IMR-90 (cell line): ENCODE data around the gene H2BK1. TPM values are rescaled to one million over a fixed set of nuclear protein-coding genes. Genes with fewer than 3 reads are reported as not detected.

Experiments
- ATAC-seq: fragments of 200-7000 bp; cut with Tn5 transposase; 2 replicates; pipeline ENCODE4 v1.9.1; 2020; ENCODE audit warnings: low read depth, mild to moderate bottlenecking, moderate library complexity
- BruUV-seq: library from RNA; stranded (reverse); fragments of 400-500 nt; replicated peaks from 2 replicates; lab custom pipeline; 2021; lab: Mats Ljungman, UMichigan
- CTCF ChIA-PET: fragments of 300-600 bp; formaldehyde crosslinking; extraction: SDS; loops from one replicate; lab custom pipeline; 2021; ENCODE audit warnings: antibody characterized with exemption; lab: Yijun Ruan, JAX
- POLR2A ChIA-PET: fragments of 300-600 bp; sonication (Branson Sonifier 250); formaldehyde crosslinking; loops from one replicate; lab custom pipeline; 2022; ENCODE audit warnings: antibody characterized with exemption; ENCODE audit not compliant: unreplicated experiment; lab: Charles Lee
- DNase-seq: peaks from one replicate; pipeline ENCODE4 v3.0.0; 2013
- H2AFZ ChIP-seq: replicated peaks from 2 replicates; pipeline ENCODE3; 2013; ENCODE audit warnings: low read length, mild to moderate bottlenecking; ENCODE audit not compliant: poor library complexity
- H2AK5ac ChIP-seq: 2 replicates; pipeline ENCODE4 v1.6.1; 2013; ENCODE audit warnings: low read depth, low read length, inconsistent platforms
- H2AK9ac ChIP-seq: replicated peaks from 2 replicates; pipeline ENCODE3; 2013; ENCODE audit warnings: mild to moderate bottlenecking, low read depth, low read length, moderate library complexity; ENCODE audit not compliant: poor library complexity
- H2BK120ac ChIP-seq: 2 replicates; pipeline ENCODE4 v1.6.1; 2013; ENCODE audit warnings: low read depth, low read length, inconsistent platforms
- H2BK15ac ChIP-seq: 3 replicates; pipeline ENCODE4 v1.6.1; 2013; ENCODE audit warnings: low read depth, low read length, inconsistent platforms
- H2BK20ac ChIP-seq: 2 replicates; pipeline ENCODE4 v1.6.1; 2013; ENCODE audit warnings: low read depth, mild to moderate bottlenecking, inconsistent platforms, low read length, moderate library complexity
- H2BK5ac ChIP-seq: 2 replicates; pipeline ENCODE4 v1.6.1; 2013; ENCODE audit warnings: mild to moderate bottlenecking, low read depth, low read length, inconsistent platforms; ENCODE audit not compliant: poor library complexity, severe bottlenecking
- H3K14ac ChIP-seq: replicated peaks from 2 replicates; pipeline ENCODE4 v1.6.1; 2013; ENCODE audit warnings: low read depth, low read length, inconsistent platforms
- H3K18ac ChIP-seq: 2 replicates; pipeline ENCODE4 v1.6.1; 2013; ENCODE audit warnings: low read depth, low read length, control low read depth
- H3K23ac ChIP-seq: 2 replicates; pipeline ENCODE4 v1.6.1; 2013; ENCODE audit warnings: low read depth, low read length, inconsistent platforms
- H3K27ac ChIP-seq: 2 replicates; pipeline ENCODE4 v1.5.1; 2013; ENCODE audit warnings: mild to moderate bottlenecking, control low read depth, low read length; ENCODE audit not compliant: insufficient read depth
- H3K27me3 ChIP-seq: 2 replicates; pipeline ENCODE4 v1.6.1; 2013; ENCODE audit warnings: low read length; ENCODE audit not compliant: control insufficient read depth, insufficient read depth
- H3K36me3 ChIP-seq: 2 replicates; pipeline ENCODE4 v1.6.1; 2013; ENCODE audit warnings: low read length, mixed read lengths; ENCODE audit not compliant: control insufficient read depth, insufficient read depth
- H3K4ac ChIP-seq: 2 replicates; pipeline ENCODE4 v1.6.1; 2013; ENCODE audit warnings: low read depth, low read length, inconsistent platforms
- H3K4me1 ChIP-seq: 2 replicates; pipeline ENCODE4 v1.6.1; 2013; ENCODE audit warnings: low read length, mixed read lengths; ENCODE audit not compliant: control insufficient read depth, insufficient read depth
- H3K4me2 ChIP-seq: 2 replicates; pipeline ENCODE4 v1.6.1; 2013; ENCODE audit warnings: low read depth, mild to moderate bottlenecking, control low read depth, low read length, moderate library complexity
- H3K4me3 ChIP-seq: 2 replicates; pipeline ENCODE4 v1.5.1; 2013; ENCODE audit warnings: low read depth, mild to moderate bottlenecking, control low read depth, low read length, moderate library complexity; ENCODE audit not compliant: insufficient read depth
- H3K56ac ChIP-seq: 2 replicates; pipeline ENCODE4 v1.6.1; 2013; ENCODE audit warnings: low read length, inconsistent platforms; ENCODE audit not compliant: insufficient read depth; ENCODE audit errors: extremely low read depth
- H3K79me1 ChIP-seq, 2 experiments: 2 replicates each; pipeline ENCODE4 v1.6.1; 2013; ENCODE audit warnings: low read length in 2 of 2, inconsistent platforms in 1 of 2, low read depth in 1 of 2
- H3K9ac ChIP-seq: 2 replicates; pipeline ENCODE4 v1.6.1; 2013; ENCODE audit warnings: low read depth, low read length, control low read depth
- H3K9me1 ChIP-seq: 2 replicates; pipeline ENCODE4 v1.6.1; 2013; ENCODE audit warnings: low read length, inconsistent platforms; ENCODE audit not compliant: insufficient read depth
- H3K9me3 ChIP-seq: 2 replicates; pipeline ENCODE4 v1.6.1; 2013; ENCODE audit warnings: low read length; ENCODE audit not compliant: control insufficient read depth, insufficient read depth
- H4K20me1 ChIP-seq: 2 replicates; pipeline ENCODE4 v1.6.1; 2013; ENCODE audit warnings: low read length, inconsistent platforms; ENCODE audit not compliant: insufficient read depth
- H4K5ac ChIP-seq: 2 replicates; pipeline ENCODE4 v1.6.1; 2013; ENCODE audit warnings: mild to moderate bottlenecking, low read depth, low read length, control low read depth
- H4K8ac ChIP-seq, 2 experiments: 2 replicates each; pipeline ENCODE4 v1.6.1; 2013; ENCODE audit warnings: low read depth in 2 of 2, low read length in 2 of 2, control low read depth in 1 of 2, inconsistent platforms in 1 of 2
- H4K91ac ChIP-seq: 2 replicates; pipeline ENCODE4 v1.6.1; 2013; ENCODE audit warnings: low read depth, low read length, inconsistent platforms; ENCODE audit not compliant: insufficient read depth
- WGBS, 2 experiments: methylation state at CpG; one replicate each; pipeline versions ENCODE4 v1.1.5 to v1.1.7; 2013; ENCODE audit warnings: missing lambda C conversion rate in 2 of 2; ENCODE audit not compliant: insufficient read length in 1 of 2; ENCODE audit errors: extremely low coverage in 2 of 2; 5-methylcytosine and 5-hydroxymethylcytosine counted together
- dilution Hi-C: fragments of 300-500 bp; cut with HindIII; formaldehyde crosslinking; loops from one replicate; pipeline ENCODE4 v1.14.3; 2018; ENCODE audit warnings: low sequenced_read_pairs; ENCODE audit not compliant: unreplicated experiment
- in situ Hi-C: fragments of 300-500 bp; cut with MboI; formaldehyde crosslinking; loops from 3 replicates; pipeline ENCODE4 v1.14.3; 2019; ENCODE audit warnings: low sequenced_read_pairs, inconsistent platforms, mixed read lengths
- intact Hi-C: fragments of 100-400 bp; cut with micrococcal nuclease; formaldehyde crosslinking; loops from 2 replicates; pipeline ENCODE4 v1.10.0; 2022
- polyA plus RNA-seq, 3 experiments: library from polyadenylated mRNA; depleted of rRNA; stranded (reverse); fragments of >200 nt; gene quantifications; 2 replicates each; pipeline ENCODE4 v1.2.3, GENCODE V29; 2012; ENCODE audit warnings: low replicate concordance in 1 of 3
- total RNA-seq: library from RNA; depleted of rRNA; stranded (reverse); fragments of >200 nt; gene quantifications from 2 replicates; pipeline ENCODE4 v1.2.3, GENCODE V29; 2012
- TF ChIP-seq, protein P1 (sequence below): conservative IDR thresholded peaks from 2 replicates; pipeline ENCODE4 v1.5.1; 2012; ENCODE audit warnings: mild to moderate bottlenecking, low read depth, low read length, improper control_type of control experiment

Gene H2BK1
- total and polyA plus RNA-seq, 2 of the 4 experiments (the other 2 are of a cell fraction) = not detected

DNA sequence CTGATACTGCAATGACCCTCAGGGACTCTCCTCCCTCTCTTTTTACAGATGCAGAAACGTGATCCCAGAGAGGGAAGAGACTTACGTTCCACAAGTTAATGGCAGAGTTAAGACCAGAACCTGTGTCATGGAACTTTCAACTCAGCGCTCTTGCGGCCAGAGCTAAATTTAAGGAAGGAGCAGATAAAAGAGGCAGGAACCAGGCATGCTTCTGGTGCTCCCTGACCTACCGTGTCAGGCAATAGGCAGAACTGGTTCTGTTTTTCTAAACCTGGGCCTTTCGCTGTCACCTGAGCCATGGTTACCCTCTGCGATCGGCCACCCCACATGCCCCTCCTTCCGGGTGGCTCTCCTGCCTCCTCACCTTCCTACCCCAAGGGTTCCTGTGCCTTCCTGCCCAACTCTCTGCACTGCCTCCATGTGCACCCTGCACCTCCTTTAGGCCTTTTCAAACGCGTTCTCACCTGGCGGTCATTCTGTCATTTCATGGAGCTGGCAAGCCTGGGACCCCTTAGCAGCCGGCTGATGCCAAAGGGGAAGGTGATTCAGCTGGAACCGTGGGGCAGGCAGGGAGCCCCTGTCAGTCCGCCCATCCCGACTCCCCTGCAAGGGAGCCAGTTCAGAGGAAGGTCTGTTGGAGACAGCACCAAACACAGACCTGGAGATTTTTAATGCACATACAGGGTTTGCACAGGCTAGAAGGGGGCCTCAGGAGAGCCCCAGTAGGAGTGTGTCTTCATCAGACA, 35.1 kb downstream of the H2BK1 start:
- no peak overlapping the region for H3K4me3 ChIP-seq
- H3K4me2 ChIP-seq = no peak overlapping the region
- H3K23ac ChIP-seq = no peak overlapping the region
- H2AK9ac ChIP-seq = no peak overlapping the region
- no peak overlapping the region for H4K8ac ChIP-seq
- dilution Hi-C loops = no loop called here
- H3K4me1 ChIP-seq = no peaks in the 10 kb centered on the region
- intact Hi-C loops = no loop called here
- no peak overlapping the region for H3K18ac ChIP-seq
- 89% methylated on average over 8 of the region's 16 CpGs; no CpG with 5 or more reads in 1 of the 2 experiments for WGBS, 2 experiments
- DNase-seq (no peak), ATAC-seq (no peak)
- no peak overlapping the region for H2BK120ac ChIP-seq
- no peak overlapping the region for H3K9ac ChIP-seq
- H4K5ac ChIP-seq = no peak overlapping the region
- H3K14ac ChIP-seq = no peak overlapping the region
- no peak overlapping the region for H2AK5ac ChIP-seq
- peaks cover 57% of the 10 kb centered on the region for H3K27me3 ChIP-seq
- no peaks in the 10 kb centered on the region for H3K9me1 ChIP-seq
- H3K36me3 ChIP-seq = no peaks in the 10 kb centered on the region
- no peak overlapping the region for H3K27ac ChIP-seq
- no peaks in the 10 kb centered on the region; the same call in 1 of the 2 replicates for H3K9me3 ChIP-seq
- H2BK15ac ChIP-seq = no peak overlapping the region
- H2AFZ ChIP-seq = no peak overlapping the region
- no peaks in the 10 kb centered on the region; the same call in 1 of the 2 replicates for H4K20me1 ChIP-seq
- ChIA-PET CTCF (no interaction called here), POLR2A (no interaction called here)
- in situ Hi-C loops = no loop called here
- no peaks in the 10 kb centered on the region for H3K79me1 ChIP-seq
- H3K56ac ChIP-seq = no peak overlapping the region
- no peak overlapping the region for H2BK5ac ChIP-seq
- TF ChIP-seq, protein P1, sequence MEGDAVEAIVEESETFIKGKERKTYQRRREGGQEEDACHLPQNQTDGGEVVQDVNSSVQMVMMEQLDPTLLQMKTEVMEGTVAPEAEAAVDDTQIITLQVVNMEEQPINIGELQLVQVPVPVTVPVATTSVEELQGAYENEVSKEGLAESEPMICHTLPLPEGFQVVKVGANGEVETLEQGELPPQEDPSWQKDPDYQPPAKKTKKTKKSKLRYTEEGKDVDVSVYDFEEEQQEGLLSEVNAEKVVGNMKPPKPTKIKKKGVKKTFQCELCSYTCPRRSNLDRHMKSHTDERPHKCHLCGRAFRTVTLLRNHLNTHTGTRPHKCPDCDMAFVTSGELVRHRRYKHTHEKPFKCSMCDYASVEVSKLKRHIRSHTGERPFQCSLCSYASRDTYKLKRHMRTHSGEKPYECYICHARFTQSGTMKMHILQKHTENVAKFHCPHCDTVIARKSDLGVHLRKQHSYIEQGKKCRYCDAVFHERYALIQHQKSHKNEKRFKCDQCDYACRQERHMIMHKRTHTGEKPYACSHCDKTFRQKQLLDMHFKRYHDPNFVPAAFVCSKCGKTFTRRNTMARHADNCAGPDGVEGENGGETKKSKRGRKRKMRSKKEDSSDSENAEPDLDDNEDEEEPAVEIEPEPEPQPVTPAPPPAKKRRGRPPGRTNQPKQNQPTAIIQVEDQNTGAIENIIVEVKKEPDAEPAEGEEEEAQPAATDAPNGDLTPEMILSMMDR = no peak
- no TSS peak for BruUV-seq
- no peak overlapping the region for H2BK20ac ChIP-seq
- H4K91ac ChIP-seq = no peak overlapping the region
- H3K4ac ChIP-seq = no peak overlapping the region
